GM10248 (cell line): ENCODE measurements around the gene PPP1R3C.

Experiments
- CTCF ChIA-PET: fragments of 300-600 bp; sonication (Branson Sonifier 250); formaldehyde crosslinking; extraction: SDS; loops from one replicate; lab custom pipeline; 2021; ENCODE audit warnings: antibody characterized with exemption; lab: Yijun Ruan, JAX
- POLR2A ChIA-PET: fragments of 350-650 bp; sonication (Branson Sonifier 250); formaldehyde crosslinking; extraction: SDS; loops from one replicate; lab custom pipeline; 2020; ENCODE audit warnings: antibody characterized with exemption; lab: Yijun Ruan, JAX
- DNase-seq: peaks from one replicate; pipeline ENCODE4 v3.0.0; 2012; ENCODE audit errors: extremely low spot score
- TF ChIP-seq, protein P1 (sequence below): IDR thresholded peaks from 2 replicates; pipeline ENCODE4 v1.5.1; 2012; ENCODE audit warnings: mild to moderate bottlenecking, low read depth; ENCODE audit errors: extremely low read depth, missing control alignments, control extremely low read depth

PPP1R3C gene

DNA sequence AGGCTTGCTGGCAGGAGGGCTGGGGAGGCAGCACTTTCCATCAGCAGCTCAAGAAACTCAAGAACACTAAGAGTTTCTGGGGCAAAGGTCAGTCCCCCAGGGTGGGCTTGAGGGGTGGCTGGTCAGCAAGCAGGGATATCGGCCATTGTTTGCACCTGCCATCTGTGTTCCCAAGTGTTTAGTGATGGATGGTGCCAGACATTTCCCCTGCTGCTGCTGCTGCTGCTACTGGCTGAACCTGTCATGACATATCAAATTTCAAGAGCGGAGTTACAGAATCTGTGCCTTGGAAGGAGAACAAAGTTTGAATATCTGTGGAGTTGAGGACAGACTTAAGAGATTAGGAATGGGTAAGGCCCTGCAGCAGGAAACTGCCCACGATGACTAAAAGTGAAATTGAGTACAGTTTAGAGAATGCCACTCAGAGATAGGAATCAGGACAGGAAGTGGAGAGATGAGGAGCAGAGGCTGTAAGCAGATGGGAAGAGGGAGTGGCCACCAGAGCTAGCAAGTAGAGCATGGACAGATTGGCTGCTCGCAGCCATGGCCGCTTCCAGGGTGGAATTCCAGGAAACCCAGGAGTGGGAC, 39.2 kb upstream of the PPP1R3C start:
- POLR2A ChIA-PET: no interaction called here
- CTCF ChIA-PET: interaction anchor here (1.3 kb wide), 1 partner anchor 36 kb away, joined by 3 read pairs; no protein-coding TSS in a partner anchor
- no peak for DNase-seq
- TF ChIP-seq, protein P1, sequence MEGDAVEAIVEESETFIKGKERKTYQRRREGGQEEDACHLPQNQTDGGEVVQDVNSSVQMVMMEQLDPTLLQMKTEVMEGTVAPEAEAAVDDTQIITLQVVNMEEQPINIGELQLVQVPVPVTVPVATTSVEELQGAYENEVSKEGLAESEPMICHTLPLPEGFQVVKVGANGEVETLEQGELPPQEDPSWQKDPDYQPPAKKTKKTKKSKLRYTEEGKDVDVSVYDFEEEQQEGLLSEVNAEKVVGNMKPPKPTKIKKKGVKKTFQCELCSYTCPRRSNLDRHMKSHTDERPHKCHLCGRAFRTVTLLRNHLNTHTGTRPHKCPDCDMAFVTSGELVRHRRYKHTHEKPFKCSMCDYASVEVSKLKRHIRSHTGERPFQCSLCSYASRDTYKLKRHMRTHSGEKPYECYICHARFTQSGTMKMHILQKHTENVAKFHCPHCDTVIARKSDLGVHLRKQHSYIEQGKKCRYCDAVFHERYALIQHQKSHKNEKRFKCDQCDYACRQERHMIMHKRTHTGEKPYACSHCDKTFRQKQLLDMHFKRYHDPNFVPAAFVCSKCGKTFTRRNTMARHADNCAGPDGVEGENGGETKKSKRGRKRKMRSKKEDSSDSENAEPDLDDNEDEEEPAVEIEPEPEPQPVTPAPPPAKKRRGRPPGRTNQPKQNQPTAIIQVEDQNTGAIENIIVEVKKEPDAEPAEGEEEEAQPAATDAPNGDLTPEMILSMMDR: no peak

DNA sequence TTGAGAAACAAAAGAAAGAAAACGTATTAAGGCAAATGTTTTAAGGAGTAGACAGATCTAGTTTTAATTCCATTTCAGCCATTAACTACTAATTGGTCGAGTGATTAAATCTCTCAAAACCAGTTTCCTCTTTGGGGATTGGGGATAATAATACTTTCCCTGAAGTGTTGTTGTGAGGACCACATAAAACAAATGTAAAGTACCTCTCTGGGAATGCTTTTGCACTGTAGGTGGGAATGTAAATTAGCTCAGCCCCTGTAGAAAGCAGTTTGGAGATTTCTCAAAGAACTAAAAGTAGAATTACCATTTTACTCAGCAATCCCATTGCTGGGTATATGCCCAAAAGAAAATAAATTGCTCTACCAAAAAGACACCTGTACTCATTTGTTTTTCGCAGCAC, 36.0 kb upstream of the PPP1R3C start:
- no peak for DNase-seq
- CTCF ChIA-PET: no interaction called here

DNA sequence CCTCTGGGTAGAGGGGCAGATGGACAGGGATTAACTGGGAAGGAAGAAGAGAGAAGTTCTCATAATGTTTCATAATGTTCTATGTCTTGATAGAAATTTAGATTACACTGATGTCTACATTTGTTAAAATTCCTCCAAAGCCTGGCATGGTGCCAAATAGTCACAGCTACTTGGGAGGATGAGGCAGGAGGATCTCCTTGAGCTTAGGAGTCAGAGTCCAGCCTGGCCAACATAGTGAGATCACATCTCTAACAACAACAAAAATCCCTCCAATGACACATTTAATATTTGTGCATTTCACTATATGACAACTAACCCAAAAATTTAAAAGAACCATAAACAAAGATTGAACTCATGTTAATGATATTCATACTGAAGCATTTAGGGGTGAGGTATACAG, 33.0 kb upstream of the PPP1R3C start:
- no peak for DNase-seq
- ChIA-PET CTCF (no interaction called here), POLR2A (no interaction called here)
- TF ChIP-seq, protein P1: no peak

More for the DNA sequence above, 36.0 kb upstream of the PPP1R3C start:
- POLR2A ChIA-PET: no interaction called here
- TF ChIP-seq, protein P1: no peak

DNA sequence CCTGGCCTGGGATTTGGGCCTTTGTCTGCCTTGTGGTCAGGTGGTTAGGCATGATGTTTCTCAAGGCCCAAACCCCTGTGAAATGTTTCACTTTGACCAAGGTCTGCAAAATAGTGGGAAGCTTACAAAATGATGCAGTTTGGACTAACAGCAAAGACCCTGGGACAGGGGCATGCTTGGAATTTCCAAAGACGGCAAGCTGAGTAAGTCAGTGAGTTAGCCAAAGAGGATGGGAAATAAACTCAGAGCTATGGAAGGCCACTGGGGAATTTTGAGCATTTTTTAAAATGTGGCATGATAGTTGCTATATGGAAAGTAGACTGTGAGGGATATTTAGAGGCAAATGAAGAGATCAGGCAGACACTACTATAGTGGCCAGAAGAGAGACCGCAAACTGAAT, 31.6 kb upstream of the PPP1R3C start:
- CTCF ChIA-PET: interaction anchor here (0.9 to 1.3 kb wide), 2 partner anchors 29 to 95 kb away, joined by 3 read pairs; no protein-coding TSS in a partner anchor
- TF ChIP-seq, protein P1: no peak
- no peak for DNase-seq
- POLR2A ChIA-PET: no interaction called here

- CTCF ChIA-PET: interaction anchor here (0.9 kb wide), 1 partner anchor 14 kb away, joined by 3 read pairs; no protein-coding TSS in a partner anchor
- TF ChIP-seq, protein P1: no peak
- POLR2A ChIA-PET: no interaction called here
- DNase-seq: no peak
Measured at GRCh38 chr10:91662993-91663392, 30.1 kb upstream of the PPP1R3C start.

- TF ChIP-seq, protein P1: no peak
- POLR2A ChIA-PET: no interaction called here
- no peak for DNase-seq
- CTCF ChIA-PET: interaction anchor here (1.5 kb wide), 1 partner anchor 22 kb away, joined by 4 read pairs; no protein-coding TSS in a partner anchor
Measured at GRCh38 chr10:91653219-91653870, 20.5 kb upstream of the PPP1R3C start.
